Esophagus muscularis mucosa (tissue), 4 donors: ENCODE measurements around the gene FBXO7. TPM values are rescaled to one million over a fixed set of nuclear protein-coding genes. Genes with fewer than 3 reads are reported as not detected.

Experiments used
- DNase-seq: peaks from one replicate; pipeline ENCODE4 v3.0.0-alpha.2; 2017; ENCODE audit errors: extremely low spot score
- H3K27ac ChIP-seq, 4 donors: fragments of 200-600 bp; sonication (generic); replicated peaks in 1 of 4; 1 replicate in 3 of 4; 2 replicates in 1 of 4; pipeline ENCODE4 v1.5.1; 2016 to 2019; ENCODE audit warnings: mild to moderate bottlenecking in 1 of 4
- H3K27me3 ChIP-seq, 4 donors: fragments of 200-600 bp; sonication (generic); one replicate each; pipeline versions ENCODE4 v1.5.1 to v1.6.0; 2016 to 2019
- H3K36me3 ChIP-seq, 4 donors: fragments of 200-600 bp; sonication (generic); one replicate each; pipeline ENCODE4 v1.5.1; 2016 to 2019
- H3K4me1 ChIP-seq, 4 donors: fragments of 200-600 bp; sonication (generic); one replicate each; pipeline ENCODE4 v1.5.1; 2016 to 2019
- H3K4me3 ChIP-seq, 4 donors: fragments of 200-600 bp; sonication (generic); 1 replicate in 2 of 4; 2 replicates in 2 of 4; pipeline ENCODE4 v1.5.1; 2016 to 2019; ENCODE audit warnings: mild to moderate bottlenecking in 4 of 4, moderate library complexity in 1 of 4
- H3K9me3 ChIP-seq, 4 donors: fragments of 200-600 bp; sonication (generic); 1 replicate in 3 of 4; 2 replicates in 1 of 4; pipeline ENCODE4 v1.5.1; 2016 to 2019
- EP300 ChIP-seq: sonication (generic); formaldehyde crosslinking; IDR thresholded peaks from one replicate; pipeline ENCODE4 v1.6.1; 2017; ENCODE audit warnings: antibody characterized with exemption
- POLR2A ChIP-seq: fragments of 450-650 bp; IDR thresholded peaks from one replicate; pipeline ENCODE4 v1.6.1; 2017; ENCODE audit warnings: antibody characterized with exemption, moderate library complexity, mild to moderate bottlenecking, low read depth
- POLR2AphosphoS5 ChIP-seq, 2 donors: sonication (generic); formaldehyde crosslinking; IDR thresholded peaks; one replicate each; pipeline ENCODE4 v1.6.1; 2017; ENCODE audit warnings: antibody characterized with exemption in 2 of 2
- WGBS: methylation state at CpG from one replicate; pipeline ENCODE4 v1.1.5; 2018; 5-methylcytosine and 5-hydroxymethylcytosine counted together
- intact Hi-C: fragments of 100-400 bp; cut with DNase I; formaldehyde crosslinking; loops from one replicate; pipeline ENCODE4 v1.15.1; 2023
- total RNA-seq, 4 donors: library from RNA; depleted of rRNA; stranded (reverse); fragments of >200 nt; gene quantifications; one replicate each; pipeline versions ENCODE4 v1.1.0 to v1.2.1, GENCODE V29; 2016
- TF ChIP-seq, protein P1 (sequence below), 3 experiments: fragments of 200-600 bp in 2 of 3; fragments of 450-650 bp in 1 of 3; sonication (generic) in 2 of 3; IDR thresholded peaks; one replicate each; pipeline ENCODE4 v1.5.1; 2017 to 2019; ENCODE audit warnings: antibody characterized with exemption in 3 of 3, mild to moderate bottlenecking in 2 of 3, moderate library complexity in 1 of 3

FBXO7 gene
- total RNA-seq, 4 donors from 2014 or later: 73.6 to 91.4 (median 83.8) TPM

DNA sequence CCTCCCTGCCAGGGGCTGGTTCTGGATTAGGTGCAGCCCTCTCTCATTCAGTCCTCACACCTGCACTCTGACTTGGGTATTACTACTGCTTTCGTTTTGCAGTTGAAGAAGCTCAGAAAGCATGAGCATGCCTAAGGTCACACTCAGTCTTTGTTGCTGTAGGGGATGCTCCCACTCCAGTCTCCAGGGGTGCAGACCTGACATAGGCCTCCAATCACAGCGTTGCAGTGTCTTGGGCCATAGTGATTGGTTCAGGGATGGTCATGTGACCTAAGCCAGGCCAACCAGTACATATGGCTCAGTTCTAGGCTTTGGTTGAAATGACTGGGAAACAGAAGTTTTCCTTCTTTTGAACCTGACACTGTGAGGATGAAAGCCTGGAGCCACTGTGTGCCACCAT, 61.7 kb downstream of the FBXO7 start:
- WGBS: 94% methylated on average over 2 of the region's 2 CpGs
- Histone ChIP-seq H3K9me3 (no peaks in the 10 kb centered on the region), H3K36me3 (no peaks in the 10 kb centered on the region), H3K4me1 (peaks cover 34 to 58% (median 42%) of the 10 kb centered on the region in 4 donors), H3K27me3 (peaks cover 0 to 11% (median 0%) of the 10 kb centered on the region in 4 donors), H3K4me3 (no peak overlapping the region), H3K27ac (no peak overlapping the region)
- no peak for DNase-seq
- intact Hi-C loops: no loop called here
- no peak for TF ChIP-seq EP300
- TF ChIP-seq POLR2A: no peak
- no peak for TF ChIP-seq POLR2AphosphoS5 (IDR thresholded peaks at IDR 0.05)
- TF ChIP-seq, protein P1, sequence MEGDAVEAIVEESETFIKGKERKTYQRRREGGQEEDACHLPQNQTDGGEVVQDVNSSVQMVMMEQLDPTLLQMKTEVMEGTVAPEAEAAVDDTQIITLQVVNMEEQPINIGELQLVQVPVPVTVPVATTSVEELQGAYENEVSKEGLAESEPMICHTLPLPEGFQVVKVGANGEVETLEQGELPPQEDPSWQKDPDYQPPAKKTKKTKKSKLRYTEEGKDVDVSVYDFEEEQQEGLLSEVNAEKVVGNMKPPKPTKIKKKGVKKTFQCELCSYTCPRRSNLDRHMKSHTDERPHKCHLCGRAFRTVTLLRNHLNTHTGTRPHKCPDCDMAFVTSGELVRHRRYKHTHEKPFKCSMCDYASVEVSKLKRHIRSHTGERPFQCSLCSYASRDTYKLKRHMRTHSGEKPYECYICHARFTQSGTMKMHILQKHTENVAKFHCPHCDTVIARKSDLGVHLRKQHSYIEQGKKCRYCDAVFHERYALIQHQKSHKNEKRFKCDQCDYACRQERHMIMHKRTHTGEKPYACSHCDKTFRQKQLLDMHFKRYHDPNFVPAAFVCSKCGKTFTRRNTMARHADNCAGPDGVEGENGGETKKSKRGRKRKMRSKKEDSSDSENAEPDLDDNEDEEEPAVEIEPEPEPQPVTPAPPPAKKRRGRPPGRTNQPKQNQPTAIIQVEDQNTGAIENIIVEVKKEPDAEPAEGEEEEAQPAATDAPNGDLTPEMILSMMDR (IDR thresholded peaks at IDR 0.05): no peak

DNA sequence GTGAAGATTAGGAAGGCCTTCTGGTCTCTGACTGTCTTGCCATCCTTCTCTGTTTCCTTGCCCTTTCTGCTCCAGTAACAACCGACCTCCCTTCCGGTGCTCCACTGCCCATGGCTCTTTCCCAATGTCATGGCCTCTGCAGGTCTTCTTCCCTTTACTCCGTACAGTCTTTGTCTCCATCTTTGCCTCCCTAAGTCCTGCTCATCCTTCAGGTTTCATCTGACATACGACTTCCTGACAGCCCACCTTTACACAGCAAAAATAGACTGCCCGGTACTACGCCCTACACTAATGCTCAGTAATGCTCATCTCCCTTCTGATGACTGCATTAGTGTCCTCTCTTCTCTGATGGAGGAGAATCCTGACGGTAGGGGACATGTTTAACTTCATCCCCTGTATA, 63.9 kb downstream of the FBXO7 start:
- DNase-seq: no peak
- Histone ChIP-seq H3K9me3 (no peaks in the 10 kb centered on the region), H3K27ac (no peak overlapping the region), H3K27me3 (no peaks in the 10 kb centered on the region), H3K4me3 (no peak overlapping the region), H3K36me3 (no peaks in the 10 kb centered on the region), H3K4me1 (peaks cover 30 to 54% (median 39%) of the 10 kb centered on the region in 4 donors)
- 99% methylated on average over 7 of the region's 7 CpGs for WGBS
- TF ChIP-seq POLR2A (no peak), EP300 (no peak), POLR2AphosphoS5 (IDR thresholded peaks at IDR 0.05) (no peak)
- TF ChIP-seq, protein P1 (IDR thresholded peaks at IDR 0.05): no peak
- intact Hi-C loops: no loop called here

DNA sequence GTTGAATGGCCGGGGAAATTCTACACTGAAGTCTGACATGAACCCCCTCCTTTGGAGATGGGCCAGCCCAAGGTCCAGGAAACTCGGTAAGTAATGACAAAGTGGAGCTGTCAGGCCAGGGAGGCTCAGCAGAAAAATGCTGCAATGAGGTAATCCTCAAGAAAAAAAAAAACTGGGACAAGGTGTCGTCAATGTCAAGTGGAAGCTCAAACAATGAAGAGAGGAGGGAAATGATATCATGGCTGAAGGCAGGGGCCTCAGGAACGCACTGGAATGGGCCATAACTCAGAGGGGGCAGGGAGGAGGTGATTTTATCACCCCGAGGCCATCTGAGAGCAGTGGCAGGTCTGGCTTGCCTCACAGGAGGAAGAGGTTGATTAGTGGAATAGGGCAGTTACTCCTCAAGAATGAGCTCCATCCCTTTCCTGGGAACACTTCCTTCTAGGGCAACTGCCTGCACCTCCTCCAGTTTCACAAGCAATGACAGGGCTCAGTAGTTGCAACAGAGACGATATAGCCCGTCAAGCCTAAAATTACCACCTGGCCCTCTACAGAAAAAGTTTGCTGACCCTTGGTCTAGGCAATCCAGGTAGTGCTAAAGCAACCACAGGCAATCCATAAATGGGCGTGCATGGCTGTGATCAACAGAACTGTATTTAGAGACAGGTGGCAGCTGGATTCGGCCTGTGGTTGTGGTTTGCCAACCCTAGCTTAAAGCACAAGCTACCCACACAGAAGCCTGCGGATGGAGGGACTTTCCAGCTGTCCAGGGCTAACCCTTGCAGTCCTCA, 65.2 kb downstream of the FBXO7 start:
- intact Hi-C loops: no loop called here
- no peaks in the 10 kb centered on the region for H3K9me3 ChIP-seq
- H3K27me3 ChIP-seq: no peaks in the 10 kb centered on the region
- no peak for DNase-seq
- no peaks in the 10 kb centered on the region for H3K36me3 ChIP-seq
- H3K27ac ChIP-seq: peak overlapping the region in 2 of 4 donors; percentile 14
- no peak overlapping the region for H3K4me3 ChIP-seq
- H3K4me1 ChIP-seq: peaks cover 24 to 41% (median 29%) of the 10 kb centered on the region in 4 donors
- WGBS: 49% methylated on average over 10 of the region's 10 CpGs
- TF ChIP-seq POLR2A: no peak
- TF ChIP-seq POLR2AphosphoS5 (IDR thresholded peaks at IDR 0.05): peak; percentile 16 to 22

DNA sequence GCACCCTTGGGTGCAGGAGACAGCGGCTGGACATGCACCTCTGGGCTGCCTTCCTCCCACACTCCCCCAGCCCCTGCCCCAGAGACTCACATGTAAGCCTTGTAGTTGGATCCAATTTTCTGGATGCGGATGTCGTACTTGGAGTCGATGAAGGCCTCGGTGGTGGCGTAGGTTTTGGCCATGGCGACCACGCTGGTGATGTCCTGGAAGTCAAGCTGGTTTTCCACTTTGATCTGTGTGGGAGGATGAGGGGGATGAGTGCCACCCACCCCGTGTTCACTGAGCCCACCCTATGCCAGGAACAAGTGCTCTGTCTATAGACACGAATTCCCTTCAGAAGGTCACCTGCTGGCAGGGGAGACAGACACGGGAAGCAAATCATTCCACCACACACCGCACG, 66.9 kb downstream of the FBXO7 start:
- Histone ChIP-seq H3K4me1 (peaks cover 31 to 45% (median 33%) of the 10 kb centered on the region in 4 donors), H3K27me3 (no peaks in the 10 kb centered on the region), H3K4me3 (no peak overlapping the region), H3K27ac (peak overlapping the region in 1 of 4 donors; percentile 8), H3K9me3 (no peaks in the 10 kb centered on the region), H3K36me3 (no peaks in the 10 kb centered on the region)
- 96% methylated on average over 13 of the region's 13 CpGs for WGBS
- TF ChIP-seq, protein P1 (IDR thresholded peaks at IDR 0.05): no peak
- no peak for TF ChIP-seq POLR2A
- no peak for TF ChIP-seq EP300
- no peak for TF ChIP-seq POLR2AphosphoS5 (IDR thresholded peaks at IDR 0.05)
- DNase-seq: no peak
- intact Hi-C loops: no loop called here

DNA sequence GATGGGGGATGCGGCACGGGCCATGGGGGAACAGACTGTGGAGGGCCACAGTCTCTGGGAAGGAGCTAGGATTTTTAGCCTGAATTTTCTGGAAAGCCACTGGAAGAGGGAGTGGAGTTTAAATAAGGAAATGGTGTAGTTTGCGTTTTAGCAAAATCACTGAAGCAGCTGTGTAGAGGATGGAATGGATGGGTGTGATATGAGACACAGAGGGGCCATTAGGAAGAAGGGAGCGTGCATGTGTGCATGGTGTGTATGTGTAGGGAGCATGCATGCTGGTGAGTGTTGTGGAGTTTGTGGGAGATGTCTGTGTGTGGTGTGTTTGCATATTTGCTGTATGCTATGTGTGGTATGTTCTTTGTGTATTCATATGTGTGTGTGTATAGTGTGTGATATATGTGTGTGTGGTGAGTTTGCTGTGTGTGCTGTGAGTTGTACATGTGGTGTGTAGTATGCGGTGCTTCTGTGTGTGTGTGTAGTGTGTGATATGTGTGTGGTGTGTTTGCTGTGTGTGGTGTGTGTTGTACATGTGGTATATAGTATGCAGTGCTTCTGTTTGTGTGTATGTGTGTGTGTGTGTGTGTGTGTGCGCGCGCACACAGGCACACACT, 67.6 kb downstream of the FBXO7 start:
- TF ChIP-seq POLR2A: no peak
- no peak for TF ChIP-seq EP300
- TF ChIP-seq, protein P1 (IDR thresholded peaks at IDR 0.05): no peak
- no peak for TF ChIP-seq POLR2AphosphoS5 (IDR thresholded peaks at IDR 0.05)
- intact Hi-C loops: no loop called here
- H3K27ac ChIP-seq: peak overlapping the region; percentile 34 to 72 (median 64)
- WGBS: 90% methylated on average over 8 of the region's 8 CpGs
- no peaks in the 10 kb centered on the region for H3K27me3 ChIP-seq
- H3K4me1 ChIP-seq: peaks cover 36 to 51% (median 38%) of the 10 kb centered on the region in 4 donors
- H3K9me3 ChIP-seq: no peaks in the 10 kb centered on the region
- no peak overlapping the region for H3K4me3 ChIP-seq
- H3K36me3 ChIP-seq: no peaks in the 10 kb centered on the region
- no peak for DNase-seq
